Suppressor macrophage treated with lipopolysaccharide for 4 hours (primary cell): Measurements from ENCODE around the gene PPP1R3D.
A peak's percentile ranks its signal among the peaks of the same experiment; 100 is the strongest.
"Not testable (repeated sequence)": the region's sequence is repeated elsewhere in the genome, so short reads cannot be mapped to it uniquely, and the experiment has no call there.

Source experiments
- DNase-seq: peaks from one replicate; pipeline ENCODE4 v3.0.0-alpha.2; 2020

The PPP1R3D gene, protein sequence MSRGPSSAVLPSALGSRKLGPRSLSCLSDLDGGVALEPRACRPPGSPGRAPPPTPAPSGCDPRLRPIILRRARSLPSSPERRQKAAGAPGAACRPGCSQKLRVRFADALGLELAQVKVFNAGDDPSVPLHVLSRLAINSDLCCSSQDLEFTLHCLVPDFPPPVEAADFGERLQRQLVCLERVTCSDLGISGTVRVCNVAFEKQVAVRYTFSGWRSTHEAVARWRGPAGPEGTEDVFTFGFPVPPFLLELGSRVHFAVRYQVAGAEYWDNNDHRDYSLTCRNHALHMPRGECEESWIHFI

DNA sequence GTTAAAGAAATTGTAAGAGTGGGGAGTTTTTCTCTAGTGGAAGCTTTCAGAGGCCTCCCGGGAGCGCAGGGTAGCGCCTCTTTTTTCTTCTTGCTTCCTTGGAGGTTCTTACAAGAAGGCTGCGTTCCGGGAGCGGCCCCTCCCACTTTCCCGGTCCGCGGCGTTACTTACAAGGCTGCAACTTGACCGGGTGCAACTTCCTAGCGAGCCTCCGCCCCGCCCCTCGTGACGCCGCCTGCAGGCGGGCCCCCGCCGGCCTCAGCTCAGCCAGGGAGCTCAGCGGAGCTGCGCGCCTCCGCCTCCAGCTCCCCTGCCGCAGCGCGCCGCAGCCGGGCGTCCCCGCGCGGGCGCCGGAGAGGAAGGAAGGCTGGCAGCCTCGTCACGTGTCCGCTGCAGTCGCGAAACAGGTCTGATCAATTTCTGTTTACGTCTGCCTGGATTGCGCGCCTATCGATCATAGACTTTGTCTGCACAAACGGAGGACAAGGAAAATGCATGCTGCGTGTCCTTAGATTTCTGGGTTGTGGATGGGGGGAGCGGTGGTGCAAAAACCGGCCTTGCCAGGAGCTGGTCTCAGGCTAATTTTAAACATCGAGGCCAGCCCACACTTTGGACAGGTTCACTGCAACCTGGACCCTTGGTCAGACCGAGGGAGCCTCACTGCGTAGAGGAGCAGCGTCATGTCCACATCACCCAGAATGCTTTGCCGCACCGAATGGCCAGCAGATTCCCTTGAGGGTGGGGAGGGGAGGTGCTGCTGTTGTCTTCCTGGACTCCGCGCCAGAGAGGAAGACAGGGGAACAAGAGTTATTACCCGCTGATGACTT, at the start of gene PPP1R3D, which contains the start of gene FAM217B:
Gene PPP1R3D, minus strand, starts transcription at position 177 of the 827 bp plus-strand sequence. CDS start 374 bp downstream, outside the sequence.
Gene FAM217B, plus strand, starts transcription at position 261 of the 827 bp plus-strand sequence. CDS start 3,555 bp downstream, outside the sequence.
- DNase-seq: peak; percentile 98

DNA sequence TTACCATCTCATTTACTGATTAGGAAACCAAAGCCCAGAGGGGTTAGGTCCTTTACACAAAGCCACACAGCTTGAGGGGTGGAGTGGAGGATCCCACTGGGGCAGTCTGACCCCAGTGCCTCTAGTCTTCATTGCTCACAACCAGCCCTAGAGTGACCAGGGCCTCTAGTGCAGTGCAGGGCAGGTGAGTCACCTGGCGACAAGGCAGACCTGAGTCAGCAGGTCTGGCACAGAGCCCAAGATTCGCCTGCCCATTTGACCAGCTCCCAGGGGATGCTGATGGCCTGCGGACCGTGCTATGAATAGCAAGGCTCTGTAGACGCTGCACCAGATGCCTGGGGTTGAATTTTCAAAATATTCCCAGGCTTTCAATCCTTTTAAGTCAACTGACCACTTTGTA, 48.0 kb upstream of the PPP1R3D start:
- no peak for DNase-seq

DNA sequence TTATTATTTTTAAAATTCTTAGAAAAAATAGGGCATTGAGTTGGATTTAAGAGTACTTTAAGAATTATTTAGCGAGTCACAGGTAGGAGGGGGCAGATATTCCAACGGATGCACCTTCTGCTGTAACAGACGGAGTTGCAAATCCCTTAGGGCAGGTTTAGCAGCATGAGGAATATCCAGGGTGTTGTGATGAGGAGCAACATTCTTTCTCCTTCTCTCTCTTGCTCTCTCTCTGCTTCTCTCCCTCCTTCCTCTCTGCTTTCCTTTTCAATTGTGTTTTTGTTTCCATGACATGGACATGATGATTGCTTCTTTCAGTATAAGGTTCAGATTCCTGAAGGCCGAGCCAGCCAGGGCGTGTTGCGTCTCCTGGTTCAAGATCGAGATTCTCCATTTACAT, 47.0 kb upstream of the PPP1R3D start:
- DNase-seq: no peak

DNA sequence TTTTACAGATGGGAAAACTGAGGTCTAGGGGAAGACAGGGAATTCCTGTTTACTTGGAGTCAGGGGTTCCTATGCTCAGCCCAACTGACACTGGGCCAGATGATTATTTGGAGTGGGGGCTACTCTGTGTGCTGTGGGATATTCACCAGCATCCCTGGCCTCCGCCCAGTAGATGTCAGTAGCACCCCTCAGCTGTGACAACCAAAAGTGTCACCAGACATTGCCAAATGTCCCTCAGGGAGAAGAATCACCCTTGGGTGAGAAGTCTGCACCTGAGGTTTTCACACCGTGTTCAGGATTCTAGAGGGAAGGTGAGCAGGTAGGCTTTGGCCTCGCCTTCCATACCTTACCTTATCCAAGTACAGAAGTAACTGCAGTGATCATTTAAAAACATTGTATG, 45.8 kb upstream of the PPP1R3D start:
- DNase-seq: no peak

DNA sequence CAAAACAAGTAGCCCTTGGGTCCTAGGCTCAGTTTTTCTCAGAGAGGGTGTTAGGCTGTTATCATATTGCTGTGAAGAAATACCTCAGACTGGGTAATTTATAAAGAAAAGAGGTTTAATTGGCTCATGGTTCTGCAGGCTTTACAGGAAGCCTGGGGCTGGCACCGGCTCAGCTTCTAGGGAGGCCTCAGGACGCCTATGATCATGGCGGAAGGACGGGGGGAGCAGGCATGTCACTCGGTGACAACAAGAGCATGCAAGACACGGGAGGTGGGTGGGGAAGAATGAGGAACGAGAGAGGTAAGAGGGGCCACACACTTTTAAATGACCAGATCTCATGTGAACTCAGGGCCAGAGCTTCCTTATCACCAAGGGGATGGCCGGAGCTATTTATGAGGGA, 45.1 kb upstream of the PPP1R3D start:
- no peak for DNase-seq

DNA sequence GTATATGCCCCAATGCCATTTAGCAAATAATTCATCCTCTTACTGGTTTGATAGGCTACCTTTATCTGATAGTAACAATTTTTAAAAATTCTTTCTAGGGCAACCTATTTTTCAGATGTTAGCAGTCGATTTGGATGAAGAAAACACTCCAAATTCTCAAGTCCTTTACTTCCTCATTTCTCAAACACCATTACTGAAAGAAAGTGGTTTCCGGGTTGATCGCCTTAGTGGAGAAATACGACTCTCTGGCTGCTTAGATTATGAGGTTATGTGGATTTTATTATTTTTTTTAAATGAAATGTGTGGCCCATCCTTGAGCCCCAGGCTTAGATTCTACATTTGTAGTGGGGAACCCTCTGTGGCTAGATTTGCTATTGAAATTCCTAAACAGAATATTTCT, 44.4 kb upstream of the PPP1R3D start:
- peak; percentile 40 for DNase-seq

DNA sequence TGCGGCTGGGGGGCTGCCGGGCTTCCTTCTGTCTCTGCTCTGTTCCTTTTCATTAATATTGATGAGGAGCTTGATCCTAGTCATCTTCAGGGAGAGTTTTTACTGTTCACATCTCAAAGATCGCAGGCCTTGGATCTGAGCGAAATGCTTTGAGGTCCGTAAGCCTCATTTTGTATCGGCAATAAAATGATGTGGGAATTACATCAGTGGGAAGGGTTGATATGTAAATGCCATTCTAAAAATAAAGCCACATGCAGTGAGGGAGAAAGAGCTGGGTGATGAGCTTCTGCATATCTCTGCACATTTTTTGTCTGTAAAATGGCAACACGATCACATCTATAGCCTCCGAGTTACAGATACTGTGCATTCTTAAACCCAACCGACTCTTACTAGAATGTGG, 43.0 kb upstream of the PPP1R3D start:
- no peak for DNase-seq

DNA sequence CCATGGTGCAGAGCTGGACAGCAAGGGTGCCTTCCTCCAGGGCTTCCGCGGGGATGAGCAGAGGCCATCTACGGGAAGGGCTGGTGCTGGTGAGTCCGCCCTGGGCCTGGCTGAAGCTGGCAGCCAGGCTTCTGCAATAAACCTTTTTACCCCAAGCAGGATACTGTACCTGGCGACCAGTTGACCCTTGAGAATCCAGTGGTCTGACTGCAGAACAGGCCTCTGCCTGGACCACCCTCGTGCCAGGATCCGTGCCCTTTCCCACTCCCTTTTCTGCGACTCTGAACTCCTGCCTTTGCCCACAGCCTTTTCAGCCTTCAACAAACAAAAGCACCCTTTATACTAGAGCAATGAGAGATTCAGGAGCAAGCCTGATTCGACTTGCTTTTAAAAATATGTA, 37.0 kb upstream of the PPP1R3D start:
- DNase-seq: no peak

DNA sequence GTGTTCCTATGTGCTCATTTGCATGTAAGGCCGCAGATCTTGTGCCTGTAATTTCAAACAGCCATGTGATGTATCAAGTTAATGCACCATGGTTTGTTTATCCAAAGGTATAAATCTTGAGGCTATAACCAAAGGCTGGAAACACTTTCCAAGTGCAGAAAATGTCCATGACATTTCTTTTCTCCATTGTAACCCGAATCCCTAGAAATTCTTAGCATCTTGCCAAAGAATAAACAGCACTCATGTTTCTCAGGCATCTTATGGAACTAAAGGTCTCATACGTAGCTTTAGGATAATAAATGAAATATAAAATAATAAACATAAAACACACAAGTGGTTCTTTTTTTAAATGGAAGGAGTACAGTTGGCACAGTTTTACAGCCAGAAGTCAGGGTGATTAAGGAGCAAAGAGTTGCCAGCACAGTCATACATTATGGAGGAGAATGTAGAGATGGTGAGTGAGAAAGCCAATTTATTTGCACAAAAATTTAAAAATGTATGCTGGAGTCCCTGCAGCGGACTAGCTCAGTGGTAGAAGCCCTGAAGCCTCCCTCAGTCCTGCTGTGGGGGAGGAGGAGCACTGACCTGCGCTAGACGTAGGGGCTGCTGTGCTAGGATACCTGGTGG, 36.2 kb upstream of the PPP1R3D start:
- DNase-seq: no peak

DNA sequence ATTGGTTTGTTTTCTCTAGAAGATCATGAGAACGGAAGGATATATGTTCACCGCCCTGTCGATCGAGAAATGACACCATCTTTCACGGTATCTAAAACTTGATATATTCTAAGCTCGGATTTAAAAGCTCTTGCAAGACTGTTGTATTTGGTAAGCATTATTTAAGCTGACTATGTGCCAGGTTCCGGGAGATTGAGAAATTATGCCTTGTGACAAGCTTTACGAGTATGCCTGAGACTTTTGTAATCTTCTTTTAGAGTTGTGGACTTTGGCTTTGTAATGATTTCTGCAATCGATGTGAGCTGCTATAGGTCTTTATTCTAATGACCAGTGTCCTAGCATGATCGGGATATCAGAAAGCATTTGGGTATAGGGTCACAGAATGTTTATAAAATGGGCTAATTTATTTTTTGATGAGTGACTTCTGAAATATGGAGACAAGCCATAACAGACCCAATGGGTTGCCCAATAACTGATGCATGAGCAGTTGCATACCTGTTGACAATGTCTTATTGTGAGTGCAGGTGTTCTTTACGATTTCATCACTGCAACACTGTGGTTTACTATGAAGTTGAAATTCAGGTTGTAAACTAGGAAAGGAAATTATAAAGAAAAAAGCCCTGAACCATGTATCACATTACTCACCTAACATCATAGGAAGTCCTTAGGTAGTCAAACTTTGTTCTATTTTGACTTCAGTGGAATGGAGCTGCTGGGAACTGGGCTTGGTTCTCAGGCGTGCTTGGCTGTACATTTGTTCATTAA, 32.1 kb upstream of the PPP1R3D start:
- DNase-seq: peak; percentile 33

DNA sequence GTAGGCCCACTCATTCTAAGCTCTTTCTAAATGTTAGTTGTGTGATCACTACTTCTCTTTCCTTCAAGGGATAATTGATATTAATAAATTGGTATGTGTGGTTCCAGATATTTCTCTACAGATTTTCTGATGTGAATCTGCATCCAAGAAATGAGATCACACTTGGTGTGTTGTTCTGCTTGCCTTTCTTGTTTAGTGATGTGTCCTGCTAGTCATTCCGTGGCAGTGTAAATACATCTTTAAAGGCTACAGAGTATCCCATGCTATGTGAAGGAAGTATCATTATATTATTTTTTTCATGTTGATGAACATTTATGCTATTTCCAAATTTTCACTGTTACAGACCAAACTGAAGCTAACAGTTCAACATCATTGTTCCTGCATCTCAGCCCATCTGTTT, 31.3 kb upstream of the PPP1R3D start:
- no peak for DNase-seq

DNA sequence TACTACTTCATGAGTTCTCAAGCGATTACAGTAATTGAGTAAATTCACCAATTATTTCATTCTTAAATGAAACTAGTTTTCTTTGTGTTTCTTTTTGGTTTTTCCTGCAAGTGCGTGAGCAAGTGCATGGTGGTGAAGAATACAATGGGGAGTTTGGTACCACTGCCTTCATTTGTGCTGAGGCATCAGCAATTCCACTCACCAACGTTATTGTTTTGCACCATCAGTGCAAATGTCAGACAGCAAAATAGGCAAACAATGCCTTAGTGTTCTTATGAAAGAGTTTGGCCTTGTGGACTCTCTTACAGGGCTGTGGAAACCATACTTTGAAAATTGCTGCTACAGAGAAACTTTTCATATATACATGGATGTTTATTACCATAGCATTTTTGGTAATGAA, 26.3 kb upstream of the PPP1R3D start:
- no peak for DNase-seq

DNA sequence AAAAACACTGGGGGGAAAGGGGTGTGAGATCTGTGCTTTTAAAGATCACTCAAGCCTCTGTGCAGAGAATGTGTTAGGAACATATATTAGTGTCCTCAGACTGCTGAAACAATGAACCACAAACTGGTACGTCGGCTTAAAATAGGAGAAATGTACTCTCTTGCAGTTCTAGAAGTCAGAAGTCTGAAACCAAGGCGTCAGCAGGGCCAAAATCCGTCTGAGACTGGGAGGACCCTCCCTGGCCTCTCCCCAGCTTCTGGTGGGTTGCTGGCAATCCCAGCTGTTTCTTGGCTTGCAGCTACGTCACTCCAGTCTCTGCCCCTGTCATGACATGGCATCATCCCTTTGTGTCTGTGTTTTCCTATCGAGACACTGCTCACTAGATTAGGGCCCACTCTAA, 22.1 kb upstream of the PPP1R3D start:
- no peak for DNase-seq

DNA sequence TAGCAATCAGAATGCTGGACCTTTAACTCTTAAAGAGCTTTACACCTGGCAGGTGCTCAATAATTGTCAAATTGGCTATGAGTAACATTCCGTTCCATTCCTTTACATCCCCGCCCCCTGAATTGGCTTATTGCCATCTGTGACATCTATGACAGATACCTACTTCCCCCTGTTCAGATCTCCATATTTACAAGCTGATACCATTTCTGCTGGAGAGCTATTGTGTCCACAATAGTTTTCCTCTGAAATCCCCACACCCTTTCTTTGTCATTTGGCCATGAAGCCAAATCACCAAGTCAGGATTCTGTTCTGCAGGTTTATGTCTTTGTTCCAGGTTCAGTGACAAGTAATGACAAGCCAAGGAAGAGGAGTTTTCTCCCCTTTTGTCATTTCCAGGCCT, 21.3 kb upstream of the PPP1R3D start:
- no peak for DNase-seq

DNA sequence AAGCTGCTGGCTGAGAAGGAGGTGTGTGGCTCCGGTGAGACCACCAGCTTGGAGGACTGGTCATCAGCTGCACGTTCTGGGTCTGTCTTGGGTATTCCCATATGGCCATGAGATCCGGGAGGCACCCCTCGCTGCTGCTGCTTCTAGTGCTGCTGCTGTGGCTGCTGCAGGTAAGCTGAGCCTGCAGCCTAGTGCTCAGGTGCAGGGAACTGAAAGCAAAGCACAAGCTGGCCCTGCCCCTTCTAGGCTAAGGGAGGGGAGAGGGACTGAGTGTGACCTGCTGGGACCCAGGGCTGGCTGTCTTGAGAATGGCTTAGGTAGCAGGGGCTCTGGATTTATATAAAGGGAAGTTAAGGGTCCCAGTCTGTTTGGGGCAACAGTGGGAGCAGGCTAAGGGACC, 18.5 kb upstream of the PPP1R3D start:
- DNase-seq: no peak

DNA sequence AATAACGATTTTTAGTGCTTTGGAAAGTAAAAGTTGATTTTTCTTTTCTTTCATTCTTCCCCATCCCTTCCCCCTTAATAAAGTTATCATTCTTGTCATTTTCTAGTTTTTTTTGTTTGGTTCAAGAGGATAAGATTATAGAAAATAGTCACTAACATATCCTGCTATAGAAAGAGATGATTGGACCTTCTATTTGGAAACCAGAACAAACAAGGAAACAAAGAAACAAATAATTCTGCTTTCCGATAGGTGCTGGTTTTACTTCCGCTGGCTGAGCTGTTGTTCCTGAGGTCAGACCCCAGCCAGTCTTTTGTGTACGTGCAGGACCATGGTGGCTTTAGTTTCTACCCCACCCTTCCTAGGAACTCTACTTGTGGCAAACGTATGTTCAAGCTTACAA, 18.0 kb upstream of the PPP1R3D start, which contains the start of gene CDH26:
Gene CDH26, plus strand, starts transcription at position 301 of the 400 bp plus-strand sequence. CDS start 304 bp downstream, outside the sequence.
- DNase-seq: no peak

DNA sequence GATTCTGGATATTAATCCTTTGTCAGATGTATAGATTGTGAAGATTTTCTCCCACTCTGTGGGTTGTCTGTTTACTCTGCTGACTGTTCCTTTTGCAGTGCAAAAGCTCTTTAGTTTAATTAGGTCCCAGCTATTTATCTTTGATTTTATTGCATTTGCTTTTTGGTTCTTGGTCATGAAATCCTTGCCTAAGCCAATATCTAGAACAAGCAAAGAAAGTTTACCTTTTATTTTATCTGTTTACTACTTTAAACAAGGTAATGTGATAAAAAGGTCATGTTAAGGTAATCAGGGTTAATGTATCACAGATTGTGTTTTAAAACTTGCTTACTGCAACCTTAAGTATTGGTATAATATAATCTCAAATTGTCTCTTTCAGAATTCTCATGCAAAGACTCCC, 17.5 kb upstream of the PPP1R3D start:
- DNase-seq: not testable (repeated sequence)

DNA sequence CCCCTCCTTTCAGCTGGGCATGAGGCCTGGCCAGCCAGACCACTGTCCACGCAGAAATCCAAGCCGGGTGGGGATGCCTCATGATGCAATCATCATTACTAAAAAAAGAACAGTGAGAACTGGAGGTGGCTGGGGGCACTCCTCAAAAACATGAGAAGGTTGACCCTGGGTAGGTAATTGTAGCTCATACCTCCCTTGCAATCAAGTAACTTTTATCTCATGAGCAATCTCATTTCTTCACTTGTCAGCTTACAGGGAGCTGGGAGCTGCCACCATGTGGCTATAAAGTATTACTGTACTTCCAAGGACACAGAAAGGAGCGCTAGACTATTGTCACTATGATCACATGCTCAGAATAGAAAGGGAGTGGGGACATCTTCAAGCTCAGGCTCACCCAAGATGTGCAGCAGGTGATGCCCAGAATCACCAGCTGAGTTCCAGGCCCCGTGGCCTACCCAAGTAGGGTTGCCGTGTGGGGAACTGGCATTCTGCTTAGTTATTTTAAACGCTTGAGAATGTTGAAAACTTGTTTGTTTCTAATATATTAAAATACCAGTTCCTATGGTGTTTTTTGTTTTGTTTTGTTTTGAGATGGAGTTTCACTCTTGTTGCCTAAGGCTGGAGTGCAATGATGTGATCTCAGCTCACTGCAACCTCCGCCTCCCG, 15.2 kb upstream of the PPP1R3D start:
- peak; percentile 17 for DNase-seq

DNA sequence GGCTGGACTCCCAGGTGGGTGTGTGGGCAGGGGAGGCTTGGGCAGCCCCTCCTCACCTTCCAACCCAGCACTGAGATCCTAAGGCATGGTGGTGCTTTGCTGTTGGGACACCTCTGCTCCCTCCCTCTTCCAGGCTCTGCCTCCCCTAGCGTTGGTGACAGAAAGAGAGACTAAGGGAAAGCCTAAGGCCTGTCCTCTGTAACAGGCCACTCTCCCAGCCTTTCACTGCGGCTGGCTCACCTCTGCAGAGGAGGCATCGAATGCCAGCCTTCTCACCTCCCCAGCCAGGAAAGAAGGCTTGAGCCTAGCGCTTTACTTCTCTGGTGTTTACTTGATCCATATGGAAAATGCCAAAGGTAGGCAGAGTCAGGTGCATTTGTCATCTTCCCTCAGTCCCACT, 14.6 kb upstream of the PPP1R3D start:
- DNase-seq: no peak

DNA sequence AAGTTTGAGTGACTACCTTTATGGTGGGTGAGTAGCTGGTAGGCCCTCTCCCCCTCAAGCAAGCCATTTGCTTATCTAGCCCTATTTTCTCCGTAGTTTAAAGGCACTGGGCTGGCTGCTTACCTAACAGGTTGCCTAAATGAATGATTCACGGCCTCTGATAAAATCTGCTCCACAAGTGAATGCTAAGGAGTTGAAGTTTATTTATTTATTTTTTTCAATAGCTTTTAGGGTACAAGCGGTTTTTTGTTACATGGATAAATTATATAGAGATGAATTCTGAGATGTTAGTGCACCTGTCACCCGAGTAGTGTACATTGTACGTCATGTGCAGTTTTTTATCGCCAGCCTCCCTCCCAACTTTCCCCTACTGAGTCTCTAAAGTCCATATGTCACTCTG, 9.8 kb upstream of the PPP1R3D start:
- DNase-seq: no peak

DNA sequence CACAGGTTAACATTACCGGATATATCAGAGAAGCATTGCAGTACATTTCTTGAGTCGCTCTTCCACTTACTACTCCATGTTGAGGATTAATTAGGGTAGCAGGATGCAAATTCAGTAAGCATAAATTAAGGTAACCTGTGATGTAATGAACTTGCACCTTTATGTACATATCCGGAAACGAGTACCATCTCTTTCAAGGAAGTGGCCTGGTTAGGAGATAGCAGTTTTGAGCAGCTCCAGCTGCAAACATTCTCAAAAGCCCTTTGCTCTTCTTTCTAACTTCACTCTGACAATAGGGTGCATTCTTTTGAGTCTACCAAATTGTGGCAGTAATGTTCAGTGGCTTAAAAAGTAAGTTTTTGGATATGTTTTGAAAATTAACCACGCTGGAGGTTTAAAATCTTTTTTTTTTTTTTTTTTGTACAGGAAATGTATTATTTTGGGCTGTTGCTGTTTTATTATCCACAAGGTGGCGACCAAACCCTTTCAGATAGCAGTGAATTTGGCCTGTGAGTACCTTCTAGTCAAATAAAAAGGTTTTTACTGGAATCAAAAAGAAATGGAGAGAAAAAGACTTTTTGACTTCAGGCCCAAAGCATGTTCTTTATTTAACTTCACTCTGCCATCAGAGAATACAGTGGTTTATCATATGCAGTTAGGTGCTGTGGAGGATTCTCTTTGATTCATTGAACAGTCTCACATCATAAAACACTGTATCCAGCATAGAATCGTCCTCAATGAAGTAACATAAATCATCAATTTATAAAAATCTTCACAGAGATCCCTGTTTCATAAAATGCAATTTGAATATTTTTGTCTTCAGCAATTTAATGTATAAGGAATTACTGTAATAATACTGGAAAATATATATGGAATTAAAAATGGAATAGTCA, 9.0 kb upstream of the PPP1R3D start:
- DNase-seq: peak; percentile 61
